ENCODE data around the gene PAGE2.

PAGE2 gene

DNA sequence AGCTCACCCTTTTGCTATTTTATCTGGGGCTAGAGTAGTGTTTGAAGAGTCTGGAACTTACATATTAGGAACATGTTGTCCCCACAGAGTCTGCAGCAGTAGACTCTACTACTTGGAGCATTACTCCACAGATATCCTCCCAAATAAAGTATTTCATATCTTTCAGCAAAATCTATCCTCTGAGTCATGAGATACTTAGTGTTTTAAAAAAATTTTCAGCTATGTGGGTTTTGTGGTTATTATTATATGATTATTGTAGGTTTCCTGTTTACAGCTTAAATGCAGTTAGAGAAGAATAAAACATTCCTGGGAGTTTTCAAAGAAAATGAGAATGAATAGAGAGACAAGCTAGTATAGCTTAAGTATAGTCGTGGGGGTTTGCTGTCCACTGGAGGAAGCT, 30.9 kb downstream of the PAGE2 start:
- no peak for DNase-seq
- H3K27me3 ChIP-seq (replicated peaks; ENCODE audit: insufficient read depth, low read length), result no peaks in the 10 kb centered on the region

DNA sequence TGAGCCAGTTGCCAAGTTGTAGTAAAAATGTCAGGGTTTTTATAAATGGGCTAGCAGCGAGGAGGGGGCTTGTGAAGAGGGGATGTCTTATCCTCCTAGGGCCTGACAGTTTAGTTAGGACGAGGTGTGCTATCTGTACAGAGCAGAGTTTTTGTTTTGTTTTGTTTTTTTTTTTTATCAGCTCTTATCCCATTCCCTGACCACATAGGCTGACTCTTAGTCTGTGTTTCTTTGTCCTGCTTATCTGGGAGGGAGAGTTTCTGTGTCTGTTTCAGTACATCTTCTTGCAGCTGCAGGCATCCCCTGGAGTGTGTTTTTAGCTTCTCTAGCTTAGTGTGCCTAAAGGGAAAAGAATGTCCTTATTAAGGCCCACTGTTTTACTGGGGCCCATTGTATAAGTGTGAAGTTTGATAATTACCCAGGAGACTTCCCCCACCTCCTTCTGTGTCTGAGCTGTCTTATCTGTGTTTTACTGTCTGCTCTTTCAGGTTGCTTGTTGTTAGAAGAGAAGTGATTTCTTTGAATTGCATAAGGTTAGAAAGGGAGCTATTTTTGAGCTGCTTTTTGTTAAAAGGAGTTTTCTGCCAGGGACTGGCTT, 32.0 kb downstream of the PAGE2 start:
- TF ChIP-seq EZH2 (optimal IDR thresholded peaks at IDR 0.05; ENCODE audit: low read depth, low read length), result no peak
- no peak for TF ChIP-seq EZH2phosphoT487 (IDR thresholded peaks at IDR 0.05; ENCODE audit: low read length)
- TF ChIP-seq, protein P1, sequence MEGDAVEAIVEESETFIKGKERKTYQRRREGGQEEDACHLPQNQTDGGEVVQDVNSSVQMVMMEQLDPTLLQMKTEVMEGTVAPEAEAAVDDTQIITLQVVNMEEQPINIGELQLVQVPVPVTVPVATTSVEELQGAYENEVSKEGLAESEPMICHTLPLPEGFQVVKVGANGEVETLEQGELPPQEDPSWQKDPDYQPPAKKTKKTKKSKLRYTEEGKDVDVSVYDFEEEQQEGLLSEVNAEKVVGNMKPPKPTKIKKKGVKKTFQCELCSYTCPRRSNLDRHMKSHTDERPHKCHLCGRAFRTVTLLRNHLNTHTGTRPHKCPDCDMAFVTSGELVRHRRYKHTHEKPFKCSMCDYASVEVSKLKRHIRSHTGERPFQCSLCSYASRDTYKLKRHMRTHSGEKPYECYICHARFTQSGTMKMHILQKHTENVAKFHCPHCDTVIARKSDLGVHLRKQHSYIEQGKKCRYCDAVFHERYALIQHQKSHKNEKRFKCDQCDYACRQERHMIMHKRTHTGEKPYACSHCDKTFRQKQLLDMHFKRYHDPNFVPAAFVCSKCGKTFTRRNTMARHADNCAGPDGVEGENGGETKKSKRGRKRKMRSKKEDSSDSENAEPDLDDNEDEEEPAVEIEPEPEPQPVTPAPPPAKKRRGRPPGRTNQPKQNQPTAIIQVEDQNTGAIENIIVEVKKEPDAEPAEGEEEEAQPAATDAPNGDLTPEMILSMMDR (IDR thresholded peaks at IDR 0.05; ENCODE audit: low read length), result no peak
- H3K9ac ChIP-seq (ENCODE audit: low read length), result no peak overlapping the region

More for the DNA sequence above, 30.9 kb downstream of the PAGE2 start:
- no peaks in the 10 kb centered on the region for H4K20me1 ChIP-seq (ENCODE audit: insufficient read depth, low read length)
- H3K9me3 ChIP-seq (replicated peaks; ENCODE audit: insufficient read depth, low read length), result no peaks in the 10 kb centered on the region
- H3K4me2 ChIP-seq (ENCODE audit: low read depth, low read length), result no peak overlapping the region
- H3F3A ChIP-seq (ENCODE audit: insufficient read depth, low read length), result no peaks in the 10 kb centered on the region
- TF ChIP-seq, protein P1 (IDR thresholded peaks at IDR 0.05; ENCODE audit: low read length), result no peak
- TF ChIP-seq EZH2 (optimal IDR thresholded peaks at IDR 0.05; ENCODE audit: low read depth, low read length) (no peak), EZH2phosphoT487 (IDR thresholded peaks at IDR 0.05; ENCODE audit: low read length) (no peak)
- no peaks in the 10 kb centered on the region for H3K4me1 ChIP-seq (ENCODE audit: low read length)
- no peak overlapping the region for H3K4me3 ChIP-seq (ENCODE audit: low read length)
- no peaks in the 10 kb centered on the region for H3K9me2 ChIP-seq (replicated peaks; ENCODE audit: insufficient read depth, low read length)
- H2AFZ ChIP-seq (ENCODE audit: low read length), result no peak overlapping the region
- no peak overlapping the region for H3K9ac ChIP-seq (ENCODE audit: low read length)
- no peaks in the 10 kb centered on the region for H3K36me3 ChIP-seq (replicated peaks; ENCODE audit: insufficient read depth, low read length)
- no peak overlapping the region for H3K27ac ChIP-seq (ENCODE audit: low read length)
- H3K79me2 ChIP-seq (ENCODE audit: low read length), result no peaks in the 10 kb centered on the region

DNA sequence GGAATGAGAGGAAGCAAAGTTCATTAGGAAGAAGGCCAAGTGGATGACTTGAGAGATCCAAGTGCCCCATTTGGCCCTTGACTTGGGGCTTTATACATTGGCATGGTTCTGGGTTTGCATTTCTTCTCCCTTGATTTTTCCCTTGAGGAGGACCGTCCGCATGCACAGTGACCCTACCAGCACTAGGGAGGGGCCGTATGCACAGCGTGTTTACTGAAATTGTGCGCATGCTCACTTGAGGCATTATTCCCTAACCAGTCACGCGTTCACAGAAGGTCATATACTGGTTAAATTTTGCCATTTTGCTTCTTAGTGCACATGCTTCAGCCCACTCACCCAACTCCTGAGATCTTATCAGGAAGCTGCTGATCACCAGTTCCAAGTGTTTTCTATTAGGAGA, 35.1 kb downstream of the PAGE2 start:
- Histone ChIP-seq H3K36me3 (replicated peaks; ENCODE audit: insufficient read depth, low read length) (no peaks in the 10 kb centered on the region), H3K9me2 (replicated peaks; ENCODE audit: insufficient read depth, low read length) (no peaks in the 10 kb centered on the region), H3K27ac (ENCODE audit: low read length) (no peak overlapping the region), H3K4me1 (ENCODE audit: low read length) (no peaks in the 10 kb centered on the region), H3K4me2 (ENCODE audit: low read depth, low read length) (no peak overlapping the region), H3K27me3 (replicated peaks; ENCODE audit: insufficient read depth, low read length) (no peaks in the 10 kb centered on the region), H3K4me3 (ENCODE audit: low read length) (no peak overlapping the region), H3K9me3 (replicated peaks; ENCODE audit: insufficient read depth, low read length) (no peaks in the 10 kb centered on the region), H2AFZ (ENCODE audit: low read length) (no peak overlapping the region), H3F3A (ENCODE audit: insufficient read depth, low read length) (no peaks in the 10 kb centered on the region), H3K79me2 (ENCODE audit: low read length) (no peaks in the 10 kb centered on the region), H3K9ac (ENCODE audit: low read length) (no peak overlapping the region), H4K20me1 (ENCODE audit: insufficient read depth, low read length) (no peaks in the 10 kb centered on the region)
- DNase-seq, result no peak
- TF ChIP-seq, protein P1 (IDR thresholded peaks at IDR 0.05; ENCODE audit: low read length), result no peak
- TF ChIP-seq EZH2phosphoT487 (IDR thresholded peaks at IDR 0.05; ENCODE audit: low read length) (no peak), EZH2 (optimal IDR thresholded peaks at IDR 0.05; ENCODE audit: low read depth, low read length) (no peak)

More for the DNA sequence above, 32.0 kb downstream of the PAGE2 start:
- Histone ChIP-seq H3K79me2 (ENCODE audit: low read length) (no peaks in the 10 kb centered on the region), H4K20me1 (ENCODE audit: insufficient read depth, low read length) (no peaks in the 10 kb centered on the region), H3F3A (ENCODE audit: insufficient read depth, low read length) (no peaks in the 10 kb centered on the region), H3K9me3 (replicated peaks; ENCODE audit: insufficient read depth, low read length) (no peaks in the 10 kb centered on the region), H3K27me3 (replicated peaks; ENCODE audit: insufficient read depth, low read length) (no peaks in the 10 kb centered on the region), H3K36me3 (replicated peaks; ENCODE audit: insufficient read depth, low read length) (no peaks in the 10 kb centered on the region), H2AFZ (ENCODE audit: low read length) (no peak overlapping the region), H3K4me3 (ENCODE audit: low read length) (no peak overlapping the region), H3K4me1 (ENCODE audit: low read length) (no peaks in the 10 kb centered on the region), H3K9me2 (replicated peaks; ENCODE audit: insufficient read depth, low read length) (no peaks in the 10 kb centered on the region), H3K27ac (ENCODE audit: low read length) (no peak overlapping the region), H3K4me2 (ENCODE audit: low read depth, low read length) (no peak overlapping the region)
- DNase-seq, result no peak
